WTC11 (cell line): ENCODE measurements around the gene EPM2AIP1. TPM values are rescaled to one million over a fixed set of nuclear protein-coding genes. Genes with fewer than 3 reads are reported as not detected.

Source experiments
- ATAC-seq: fragments of 200-7000 bp; cut with Tn5 transposase; 2 replicates; pipeline ENCODE4 v1.10.0; 2021; ENCODE audit warnings: mild to moderate bottlenecking, moderate library complexity
- CTCF ChIA-PET: fragments of 300-600 bp; sonication (Branson Sonifier 250); formaldehyde crosslinking; loops from one replicate; lab custom pipeline; 2021; ENCODE audit warnings: antibody characterized with exemption; lab: Charles Lee
- POLR2A ChIA-PET: fragments of 350-600 bp; sonication (Branson Sonifier 250); formaldehyde crosslinking; loops from one replicate; lab custom pipeline; 2021; ENCODE audit warnings: antibody characterized with exemption; lab: Charles Lee
- DNase-seq: peaks from one replicate; pipeline ENCODE4 v3.0.0; 2021; ENCODE audit warnings: low spot score
- H3K27ac Mint-ChIP-seq: 2 replicates; pipeline ENCODE4 v1.8.0; 2021; ENCODE audit warnings: mixed read lengths
- H3K27me3 Mint-ChIP-seq: 2 replicates; pipeline ENCODE4 v1.8.0; 2021; ENCODE audit warnings: low read depth, mild to moderate bottlenecking, moderate library complexity, mixed read lengths
- H3K36me3 Mint-ChIP-seq: 2 replicates; pipeline ENCODE4 v1.8.0; 2021; ENCODE audit warnings: mixed read lengths
- H3K4me1 Mint-ChIP-seq: 2 replicates; pipeline ENCODE4 v1.8.0; 2022; ENCODE audit warnings: mixed read lengths
- H3K4me3 Mint-ChIP-seq: 2 replicates; pipeline ENCODE4 v1.8.0; 2021; ENCODE audit warnings: mild to moderate bottlenecking, moderate library complexity, mixed read lengths
- H3K9me3 Mint-ChIP-seq: 2 replicates; pipeline ENCODE4 v1.8.0; 2021; ENCODE audit warnings: mixed read lengths
- AR ChIP-seq: fragments of 250-450 bp; sonication (Bioruptor Pico); IDR thresholded peaks from 2 replicates; pipeline ENCODE4 v1.9.0; 2021; ENCODE audit warnings: mild to moderate bottlenecking
- ATF2 ChIP-seq: sonication (generic); formaldehyde crosslinking; IDR thresholded peaks from 2 replicates; pipeline ENCODE4 v1.8.1; 2022; ENCODE audit warnings: low read depth, missing genetic modification reagents, borderline replicate concordance
- ATF3 ChIP-seq: sonication (generic); formaldehyde crosslinking; conservative IDR thresholded peaks from 2 replicates; pipeline ENCODE4 v1.8.1; 2022; ENCODE audit warnings: mild to moderate bottlenecking, missing genetic modification reagents
- ESRRA ChIP-seq: sonication (generic); formaldehyde crosslinking; IDR thresholded peaks from 2 replicates; pipeline ENCODE4 v1.8.1; 2022; ENCODE audit warnings: mild to moderate bottlenecking, missing genetic modification reagents, borderline replicate concordance
- FOXJ3 ChIP-seq: sonication (generic); formaldehyde crosslinking; IDR thresholded peaks from 2 replicates; pipeline ENCODE4 v1.9.0; 2021; ENCODE audit warnings: missing genetic modification reagents, mild to moderate bottlenecking, borderline replicate concordance
- FOXK1 ChIP-seq: sonication (generic); formaldehyde crosslinking; IDR thresholded peaks from 2 replicates; pipeline ENCODE4 v1.8.0; 2022; ENCODE audit warnings: mild to moderate bottlenecking, moderate library complexity, missing genetic modification reagents
- GABPB1 ChIP-seq: sonication (generic); formaldehyde crosslinking; IDR thresholded peaks from 2 replicates; pipeline ENCODE4 v1.8.1; 2023; ENCODE audit warnings: mild to moderate bottlenecking, missing genetic modification reagents
- KAT7 ChIP-seq: sonication (generic); formaldehyde crosslinking; IDR thresholded peaks from 2 replicates; pipeline ENCODE4 v1.8.1; 2023; ENCODE audit warnings: missing genetic modification reagents, mild to moderate bottlenecking, borderline replicate concordance
- NFATC4 ChIP-seq: fragments of 250-450 bp; sonication (Bioruptor Pico); IDR thresholded peaks from 2 replicates; pipeline ENCODE4 v1.9.0; 2021; ENCODE audit warnings: mild to moderate bottlenecking
- OVOL2 ChIP-seq: fragments of 250-450 bp; sonication (Bioruptor Pico); IDR thresholded peaks from 2 replicates; pipeline ENCODE4 v1.9.0; 2021; ENCODE audit warnings: mild to moderate bottlenecking, borderline replicate concordance
- TCF7 ChIP-seq: sonication (generic); formaldehyde crosslinking; IDR thresholded peaks from 2 replicates; pipeline ENCODE4 v1.8.0; 2022; ENCODE audit warnings: mild to moderate bottlenecking, low read depth, missing genetic modification reagents, moderate library complexity
- TP53 ChIP-seq: sonication (generic); formaldehyde crosslinking; IDR thresholded peaks from 2 replicates; pipeline ENCODE4 v1.8.1; 2023; ENCODE audit warnings: mild to moderate bottlenecking, missing genetic modification reagents
- ZBTB43 ChIP-seq: sonication (generic); formaldehyde crosslinking; IDR thresholded peaks from 2 replicates; pipeline ENCODE4 v1.8.1; 2023; ENCODE audit warnings: mild to moderate bottlenecking, missing genetic modification reagents
- ZNF121 ChIP-seq: sonication (generic); formaldehyde crosslinking; IDR thresholded peaks from 2 replicates; pipeline ENCODE4 v1.8.0; 2023; ENCODE audit warnings: missing genetic modification reagents
- ZNF425 ChIP-seq: fragments of 250-450 bp; sonication (Bioruptor Pico); conservative IDR thresholded peaks from 2 replicates; pipeline ENCODE4 v1.9.0; 2021; ENCODE audit warnings: mild to moderate bottlenecking
- ZNF532 ChIP-seq: fragments of 250-450 bp; sonication (Bioruptor Pico); IDR thresholded peaks from 2 replicates; pipeline ENCODE4 v1.9.0; 2021; ENCODE audit warnings: mild to moderate bottlenecking, borderline replicate concordance
- total RNA-seq: library from RNA; stranded (reverse); gene quantifications from 3 replicates; pipeline ENCODE4 v1.2.3, GENCODE V29; 2021

The EPM2AIP1 gene
- total RNA-seq, 1 experiment from 2014 or later: 11.0 TPM

- Mint-ChIP-seq H3K27ac (no peak overlapping the region), H3K36me3 (no peaks in the 10 kb centered on the region), H3K9me3 (no peaks in the 10 kb centered on the region), H3K27me3 (no peaks in the 10 kb centered on the region), H3K4me3 (no peak overlapping the region), H3K4me1 (peaks cover 23% of the 10 kb centered on the region)
- ChIA-PET POLR2A (no interaction called here), CTCF (interaction anchor here (0.7 to 6.6 kb wide), 5 partner anchors 16 to 144 kb away, joined by 3 to 103 read pairs (median 55); partner anchors contain the start of genes EPM2AIP1, MLH1 and TRANK1)
- TF ChIP-seq ZNF121 (CRISPR knock-in tag) (peak; percentile 63; the same call in 1 of the 2 replicates), TP53 (CRISPR knock-in tag) (no peak)
- ATAC-seq (no peak), DNase-seq (no peak)
Measured at GRCh38 chr3:36960502-36960901, 32.4 kb downstream of the EPM2AIP1 start.

GRCh38 chr3:36959821-36960220 lies 33.1 kb downstream of the EPM2AIP1 start:
- no peak overlapping the region for H3K4me3 Mint-ChIP-seq
- ChIA-PET POLR2A (interaction anchor here (1.4 kb wide), 1 partner anchor 33 kb away, joined by 5 read pairs; the partner anchor contains the start of genes EPM2AIP1 and MLH1), CTCF (interaction anchor here (0.7 to 6.6 kb wide), 10 partner anchors 15 to 222 kb away, joined by 3 to 103 read pairs (median 26); partner anchors contain the start of genes EPM2AIP1, MLH1 and TRANK1)
- TF ChIP-seq ZBTB43 (CRISPR knock-in tag): no peak
- TF ChIP-seq OVOL2 (CRISPR knock-in tag): no peak
- TF ChIP-seq AR (CRISPR knock-in tag): no peak
- TF ChIP-seq GABPB1: no peak
- no peak for TF ChIP-seq ZNF425
- no peak for TF ChIP-seq NFATC4
- H3K27ac Mint-ChIP-seq: no peak overlapping the region
- DNase-seq: no peak
- no peak for ATAC-seq
- no peaks in the 10 kb centered on the region for H3K9me3 Mint-ChIP-seq
- H3K4me1 Mint-ChIP-seq: peaks cover 17% of the 10 kb centered on the region
- no peaks in the 10 kb centered on the region for H3K27me3 Mint-ChIP-seq
- H3K36me3 Mint-ChIP-seq: no peaks in the 10 kb centered on the region

GRCh38 chr3:36957862-36958686 lies 34.9 kb downstream of the EPM2AIP1 start:
- ATAC-seq (no peak), DNase-seq (no peak)
- no peaks in the 10 kb centered on the region for H3K27me3 Mint-ChIP-seq
- H3K4me3 Mint-ChIP-seq: no peak overlapping the region
- no peaks in the 10 kb centered on the region for H3K9me3 Mint-ChIP-seq
- peaks cover 13% of the 10 kb centered on the region; the same call in 1 of the 2 replicates for H3K4me1 Mint-ChIP-seq
- no peaks in the 10 kb centered on the region for H3K36me3 Mint-ChIP-seq
- H3K27ac Mint-ChIP-seq: no peak overlapping the region
- POLR2A ChIA-PET: interaction anchor here (1.0 to 1.5 kb wide), 3 partner anchors 13 to 35 kb away, joined by 3 to 5 read pairs (median 4); partner anchors contain the start of genes EPM2AIP1, MLH1 and TRANK1
- CTCF ChIA-PET: interaction anchor here (0.6 to 6.6 kb wide), 48 partner anchors 7 to 258 kb away, joined by 3 to 103 read pairs (median 5); partner anchors contain the start of genes DCLK3, EPM2AIP1, MLH1 and TRANK1
- TF ChIP-seq TCF7 (CRISPR knock-in tag): no peak
- no peak for TF ChIP-seq KAT7
- TF ChIP-seq ATF2 (CRISPR knock-in tag): no peak
- TF ChIP-seq FOXK1 (CRISPR knock-in tag): no peak
- no peak for TF ChIP-seq ESRRA (CRISPR knock-in tag)
- no peak for TF ChIP-seq FOXJ3 (CRISPR knock-in tag)
- TF ChIP-seq ZNF532 (CRISPR knock-in tag): no peak
- TF ChIP-seq ATF3: no peak
